Activated CD4-positive, alpha-beta T cell treated with anti-CD3 and anti-CD28 coated beads, Interleukin-2, amount 50 U/mL, for 4 hours (primary cell): ENCODE results near the gene CYP2A6.

Experiments used
- DNase-seq, 2 experiments: peaks; one replicate each; pipeline ENCODE4 v3.0.0-alpha.2; 2020

CYP2A6 gene

DNA sequence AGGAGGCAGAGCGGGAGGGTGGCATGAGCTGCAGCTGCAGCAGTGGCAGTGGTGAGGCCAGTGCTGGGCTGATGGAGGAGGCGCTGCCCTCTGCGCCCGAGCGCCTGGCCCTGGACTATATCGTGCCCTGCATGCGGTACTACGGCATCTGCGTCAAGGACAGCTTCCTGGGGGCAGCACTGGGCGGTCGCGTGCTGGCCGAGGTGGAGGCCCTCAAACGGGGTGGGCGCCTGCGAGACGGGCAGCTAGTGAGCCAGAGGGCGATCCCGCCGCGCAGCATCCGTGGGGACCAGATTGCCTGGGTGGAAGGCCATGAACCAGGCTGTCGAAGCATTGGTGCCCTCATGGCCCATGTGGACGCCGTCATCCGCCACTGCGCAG lies 49.3 kb downstream of the CYP2A6 start:
- no peak for DNase-seq

DNA sequence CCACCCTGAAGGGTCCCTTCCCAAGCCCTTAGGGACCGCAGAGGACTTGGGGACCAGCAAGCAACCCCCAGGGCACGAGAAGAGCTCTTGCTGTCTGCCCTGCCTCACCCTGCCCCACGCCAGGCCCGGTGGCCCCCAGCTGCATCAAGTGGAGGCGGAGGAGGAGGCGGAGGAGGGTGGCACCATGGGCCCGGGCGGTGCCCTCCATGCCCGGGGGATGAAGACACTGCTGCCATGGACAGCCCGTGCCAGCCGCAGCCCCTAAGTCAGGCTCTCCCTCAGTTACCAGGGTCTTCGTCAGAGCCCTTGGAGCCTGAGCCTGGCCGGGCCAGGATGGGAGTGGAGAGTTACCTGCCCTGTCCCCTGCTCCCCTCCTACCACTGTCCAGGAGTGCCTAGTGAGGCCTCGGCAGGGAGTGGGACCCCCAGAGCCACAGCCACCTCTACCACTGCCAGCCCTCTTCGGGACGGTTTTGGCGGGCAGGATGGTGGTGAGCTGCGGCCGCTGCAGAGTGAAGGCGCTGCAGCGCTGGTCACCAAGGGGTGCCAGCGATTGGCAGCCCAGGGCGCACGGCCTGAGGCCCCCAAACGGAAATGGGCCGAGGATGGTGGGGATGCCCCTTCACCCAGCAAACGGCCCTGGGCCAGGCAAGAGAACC lies 49.8 kb downstream of the CYP2A6 start:
- DNase-seq = no peak

DNA sequence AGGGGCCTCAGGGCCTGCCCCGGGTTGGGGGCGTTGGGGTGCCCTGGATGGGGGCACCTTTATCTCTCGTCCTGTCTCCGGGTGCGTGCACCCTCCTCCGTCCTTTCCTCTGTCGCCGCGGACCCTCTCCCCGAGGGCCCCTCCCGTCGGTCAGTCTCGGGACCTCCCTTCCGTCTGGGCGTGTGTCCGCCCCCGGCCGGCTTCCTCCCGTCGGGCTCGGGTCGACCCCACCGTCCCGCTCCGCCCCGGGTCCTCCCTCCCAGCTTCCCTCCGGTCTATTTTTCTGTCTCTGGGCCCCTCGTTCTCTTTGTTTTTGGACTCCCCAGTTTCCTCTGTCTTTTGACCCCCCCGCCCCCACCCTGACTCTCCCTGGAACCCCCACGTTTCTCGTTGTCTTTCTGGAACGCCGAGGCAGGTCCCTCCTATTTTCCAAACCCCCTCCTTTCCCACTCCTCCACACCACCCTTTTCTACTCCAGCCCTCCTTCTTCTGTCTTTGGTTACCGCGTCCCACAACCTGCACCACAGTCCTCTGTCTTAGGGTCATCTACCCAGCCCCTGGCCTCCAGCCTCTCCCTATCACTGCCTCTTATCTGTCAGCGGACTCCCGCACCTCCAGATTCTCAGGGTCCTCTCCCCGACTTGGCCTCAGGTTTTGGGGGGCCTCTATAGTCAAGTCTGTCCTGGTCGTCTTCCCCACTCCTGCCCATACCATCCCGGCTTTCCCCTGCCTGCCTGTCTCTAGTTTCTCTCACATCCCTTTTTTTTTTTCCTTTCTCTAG lies 50.5 kb downstream of the CYP2A6 start:
- no peak for DNase-seq

DNA sequence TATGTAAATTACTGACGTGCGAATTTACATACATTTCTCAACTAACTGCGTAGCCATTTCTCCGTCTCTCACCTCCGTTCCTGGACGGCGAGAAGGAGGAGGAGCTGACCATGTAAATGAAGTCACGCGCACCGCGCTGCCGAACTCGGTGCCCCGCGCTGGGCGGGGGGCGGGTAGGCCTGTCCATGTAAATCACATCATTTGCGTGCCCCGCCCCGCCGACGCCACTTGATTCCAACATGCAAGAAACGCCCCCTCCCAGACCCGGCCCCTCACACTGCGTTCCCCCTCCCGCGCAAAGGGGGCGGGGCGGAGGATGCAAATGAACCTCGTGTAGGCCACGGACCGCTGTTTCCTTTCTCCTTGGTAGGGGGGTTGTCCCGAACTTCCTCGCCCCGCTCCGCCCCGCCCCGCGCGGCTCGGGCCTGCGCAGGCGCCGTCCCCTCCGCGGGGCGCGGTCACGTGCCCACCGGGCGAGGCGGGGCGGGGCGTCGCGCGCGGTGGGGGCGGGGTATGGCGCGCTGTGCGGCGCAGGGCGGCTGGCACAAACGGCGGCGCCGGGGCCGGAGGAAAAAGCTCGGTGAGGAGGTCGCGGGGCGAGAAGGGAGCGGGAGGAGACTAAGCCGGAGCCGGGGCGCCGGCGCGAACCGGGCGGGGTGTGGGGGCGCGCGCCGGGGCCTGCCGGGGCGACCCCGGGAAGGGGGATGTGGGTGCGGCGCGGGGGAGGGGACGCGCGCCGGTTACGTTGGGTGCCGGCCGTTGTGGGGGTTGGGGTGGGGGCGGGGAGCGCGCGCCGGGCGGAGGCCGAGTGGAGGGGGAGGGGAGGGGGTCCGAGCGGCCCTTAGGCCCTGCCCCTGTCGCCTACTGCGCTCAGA lies 51.3 kb downstream of the CYP2A6 start, which contains the start of gene EGLN2:
EGLN2 (plus strand) TSS at position 509 of the 875 bp plus-strand sequence. CDS start 1,382 bp downstream, outside the sequence.
- peak; percentile 100 for DNase-seq

DNA sequence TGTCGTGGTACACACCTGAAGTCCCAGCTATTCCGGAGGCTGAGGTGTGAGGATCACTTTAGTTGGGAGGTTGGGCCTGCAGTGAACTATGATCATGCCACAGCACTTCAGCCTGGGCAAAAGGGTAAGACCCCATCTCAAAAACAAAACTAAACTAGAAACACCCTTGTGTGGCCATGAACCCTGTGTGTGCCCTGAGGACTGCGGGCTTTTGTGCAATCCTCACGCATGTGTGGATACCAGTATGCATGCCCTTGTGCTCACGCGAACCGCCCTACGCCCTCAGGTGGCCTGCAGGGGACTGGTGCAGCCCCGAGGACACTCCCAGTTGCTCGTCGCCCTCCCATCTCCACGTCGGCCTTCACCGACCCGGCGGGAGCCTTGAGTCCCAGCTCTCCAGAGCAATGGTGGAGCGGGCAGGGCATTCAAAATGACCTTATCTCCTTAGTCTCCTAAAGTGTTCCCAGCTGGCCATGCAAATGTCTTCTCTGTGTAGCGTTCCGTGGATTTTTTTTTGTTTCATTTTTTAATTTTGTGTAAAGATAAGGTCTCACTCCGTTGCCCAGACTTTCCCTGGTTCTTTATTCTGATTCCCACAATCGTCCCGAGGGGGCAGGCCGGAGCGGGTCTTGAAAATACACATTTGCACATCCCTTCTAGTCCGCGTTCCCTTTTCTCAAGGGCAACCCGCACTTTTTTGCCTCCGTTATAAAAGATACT lies 52.1 kb downstream of the CYP2A6 start:
- DNase-seq = peak; percentile 52 to 53

DNA sequence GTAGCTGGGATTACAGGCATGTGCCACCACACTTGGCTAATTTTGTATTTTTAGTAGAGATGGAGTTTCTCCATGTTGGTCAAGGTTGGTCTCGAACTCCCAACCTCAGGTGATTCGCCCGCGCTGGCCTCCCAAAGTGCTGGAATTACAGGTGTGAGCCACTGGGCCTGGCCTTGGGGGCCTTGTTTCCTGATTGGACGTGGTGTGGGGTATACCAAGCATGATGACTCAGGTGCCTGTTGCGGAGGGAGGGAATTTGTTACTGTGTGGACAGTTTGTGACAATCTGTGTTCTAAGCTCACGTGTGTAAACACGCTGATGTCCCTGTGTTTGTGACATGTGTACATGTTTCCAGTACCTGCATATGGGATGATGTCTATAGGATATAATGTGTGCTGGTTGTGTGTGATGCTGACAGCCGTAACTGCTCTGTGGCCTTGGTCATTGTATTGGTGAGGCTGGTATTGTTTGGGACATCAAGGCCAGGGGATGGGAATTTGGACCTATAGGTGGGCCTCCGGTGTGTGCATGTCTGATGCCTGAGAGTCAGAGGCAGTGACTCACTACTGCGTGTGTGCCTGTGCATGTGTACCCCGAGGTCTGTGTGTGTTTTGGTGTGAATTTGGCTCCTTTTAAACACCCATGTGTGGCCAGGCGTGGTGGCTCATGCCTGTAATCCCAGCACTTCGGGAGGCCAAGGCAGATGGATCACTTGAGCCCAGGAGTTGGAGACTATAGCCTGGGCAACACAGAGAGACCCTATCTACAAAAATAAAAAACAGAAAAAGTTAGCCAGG lies 52.9 kb downstream of the CYP2A6 start:
- DNase-seq = no peak
